CMK (cell line): ENCODE measurements around the gene FCAMR.

Source experiments
- DNase-seq: peaks from one replicate; pipeline ENCODE4 v3.0.0-alpha.2; 2010; ENCODE audit warnings: low read depth

FCAMR gene

DNA sequence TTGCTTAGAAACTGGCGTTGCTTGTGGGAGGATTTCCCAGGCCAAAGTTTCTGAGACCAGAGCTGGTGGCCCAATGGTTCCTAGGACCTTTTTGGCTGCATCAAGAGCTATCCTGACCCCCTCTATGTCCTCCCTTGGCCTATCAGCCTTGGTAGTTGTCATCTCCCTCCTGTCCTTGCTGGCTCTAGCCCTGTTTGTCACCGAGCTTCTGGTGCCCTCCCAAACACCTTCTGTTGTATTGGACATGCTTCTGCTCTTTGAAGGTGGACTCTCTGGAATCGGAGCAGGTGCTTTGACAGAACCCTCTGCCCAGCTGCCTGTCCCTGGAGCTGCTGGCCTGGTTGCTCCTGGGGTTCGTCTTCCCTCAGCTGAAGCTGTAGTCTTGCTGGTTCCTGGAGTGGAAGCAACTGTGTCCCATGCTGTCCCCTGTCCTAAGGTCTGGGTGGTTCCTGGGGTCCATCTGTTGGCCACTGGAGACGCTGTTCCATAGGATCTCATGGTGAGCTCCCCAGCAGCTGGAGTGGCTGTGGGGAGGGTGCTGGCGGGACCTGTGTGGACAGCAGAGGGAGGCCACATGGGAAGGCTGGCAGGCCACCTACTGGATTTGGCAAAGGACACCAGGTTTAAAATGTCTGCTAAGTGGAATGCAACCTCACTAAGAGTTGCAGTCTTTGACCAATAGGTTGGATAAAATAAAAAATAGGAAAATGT, 9.4 kb downstream of the FCAMR start:
- no peak for DNase-seq

- DNase-seq: no peak
These were observed 12.1 kb downstream of the FCAMR start for GRCh38 chr1:206958144-206958543.

- DNase-seq: no peak
These were observed 12.6 kb downstream of the FCAMR start for GRCh38 chr1:206957639-206958038.

DNA sequence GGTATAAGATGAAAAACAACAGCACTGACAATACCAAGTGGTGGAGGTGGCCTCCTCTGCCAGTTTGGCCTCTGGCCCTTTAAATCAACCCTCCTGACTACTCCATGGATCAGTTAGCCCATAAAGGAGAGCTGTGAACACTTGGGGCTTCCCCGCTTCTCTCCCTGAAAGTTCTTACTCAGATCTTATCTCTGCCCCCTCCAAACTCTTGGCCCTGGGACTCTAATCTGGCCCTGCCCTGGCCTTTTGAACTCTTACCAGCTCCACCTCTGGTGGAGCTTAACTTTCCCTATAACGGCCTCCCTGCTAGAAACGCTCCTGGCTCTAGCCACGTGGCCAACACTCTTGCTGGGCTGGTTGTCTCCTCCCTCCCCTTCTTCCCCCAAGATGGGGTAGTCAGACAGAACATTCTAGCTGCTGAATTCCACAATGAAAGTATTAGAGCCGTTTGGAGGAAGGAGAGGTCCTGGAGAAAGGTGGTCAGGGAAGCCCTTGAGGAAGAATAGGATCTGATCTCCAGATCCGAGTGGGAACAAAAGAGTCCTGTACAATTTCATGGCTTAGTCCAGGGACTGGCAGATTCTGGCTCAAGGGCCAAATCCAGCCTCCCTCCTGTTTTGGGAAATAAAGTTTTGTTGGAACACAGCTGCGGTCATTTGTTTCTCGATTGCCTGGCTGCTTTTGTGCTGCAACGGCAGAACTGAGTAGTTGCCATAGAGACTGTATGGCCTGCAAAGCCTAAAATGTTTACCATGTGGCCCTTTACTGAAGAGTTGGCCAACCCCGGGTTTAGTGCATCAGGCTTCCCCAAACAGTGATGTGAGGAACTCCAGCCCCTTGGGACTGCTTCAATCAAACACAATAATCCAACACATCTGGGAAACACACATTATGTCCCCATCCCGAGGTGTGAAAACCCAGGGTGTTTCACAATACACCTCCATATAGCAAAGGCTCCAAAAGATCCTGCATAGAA, 14.5 kb downstream of the FCAMR start:
- DNase-seq: no peak

DNA sequence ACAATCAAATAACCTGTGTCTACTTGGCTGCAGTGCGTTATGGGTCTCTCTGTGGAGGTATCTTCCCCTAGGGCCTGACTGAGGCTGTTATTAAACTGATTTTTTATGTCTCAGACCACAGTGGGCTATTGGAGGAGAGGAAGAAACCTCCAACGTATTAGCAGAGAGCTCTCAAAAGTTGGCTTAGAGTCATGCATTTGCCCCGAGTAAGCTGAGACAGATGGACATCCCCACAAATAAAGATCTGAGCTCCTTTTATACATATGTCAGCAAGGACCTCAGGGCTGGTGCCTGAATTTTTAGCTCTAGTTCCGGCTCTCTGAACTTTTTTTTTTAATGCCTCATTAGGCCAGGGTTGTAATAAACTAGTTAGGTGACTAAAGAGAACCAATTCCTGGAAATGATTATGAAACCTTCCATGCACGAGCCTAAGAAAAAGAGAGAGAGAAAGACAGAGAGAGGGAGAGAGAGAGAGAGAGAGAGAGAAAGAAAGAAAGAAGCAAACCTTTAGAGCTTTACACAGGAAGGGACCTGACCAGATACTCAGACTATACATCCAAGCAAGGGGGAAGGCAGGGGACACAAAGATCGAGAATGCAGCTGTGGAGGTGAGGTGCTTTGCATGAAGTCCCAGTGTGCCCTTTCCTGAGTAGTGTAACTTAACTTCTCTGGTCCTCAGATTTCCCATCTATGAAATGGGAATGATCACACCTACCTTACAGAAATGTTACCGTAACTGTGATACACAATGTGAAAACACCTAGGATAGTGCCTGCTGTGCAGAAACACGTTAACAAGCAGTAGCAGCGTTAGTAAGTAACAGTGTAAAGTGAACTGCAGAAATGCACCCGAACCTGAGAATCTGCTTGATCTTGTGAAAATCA, 15.6 kb downstream of the FCAMR start:
- DNase-seq: no peak

GRCh38 chr1:206953626-206954025, 16.6 kb downstream of the FCAMR start:
- no peak for DNase-seq

DNA sequence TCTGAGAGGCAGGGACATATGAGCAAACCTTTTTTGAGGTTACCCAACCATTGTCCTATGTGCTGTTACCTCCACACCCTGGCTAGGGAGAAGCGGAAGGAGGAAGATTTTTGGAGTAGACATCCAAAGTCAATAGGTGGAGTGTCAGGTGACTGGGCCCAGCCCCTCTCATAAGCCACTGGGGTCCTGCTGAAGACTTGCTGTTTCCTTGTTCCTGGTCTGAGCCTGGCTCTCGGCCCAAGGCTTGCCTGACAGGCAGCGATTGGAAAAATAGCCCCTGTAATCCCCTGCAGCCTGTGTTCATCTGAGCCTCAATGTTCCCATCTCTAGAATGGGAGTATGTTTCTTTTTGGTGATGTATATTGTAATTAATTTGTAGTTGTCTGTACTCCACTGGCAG, 17.1 kb downstream of the FCAMR start:
- DNase-seq: no peak

- no peak for DNase-seq
These were observed 18.1 kb downstream of the FCAMR start for GRCh38 chr1:206952171-206952570.

DNA sequence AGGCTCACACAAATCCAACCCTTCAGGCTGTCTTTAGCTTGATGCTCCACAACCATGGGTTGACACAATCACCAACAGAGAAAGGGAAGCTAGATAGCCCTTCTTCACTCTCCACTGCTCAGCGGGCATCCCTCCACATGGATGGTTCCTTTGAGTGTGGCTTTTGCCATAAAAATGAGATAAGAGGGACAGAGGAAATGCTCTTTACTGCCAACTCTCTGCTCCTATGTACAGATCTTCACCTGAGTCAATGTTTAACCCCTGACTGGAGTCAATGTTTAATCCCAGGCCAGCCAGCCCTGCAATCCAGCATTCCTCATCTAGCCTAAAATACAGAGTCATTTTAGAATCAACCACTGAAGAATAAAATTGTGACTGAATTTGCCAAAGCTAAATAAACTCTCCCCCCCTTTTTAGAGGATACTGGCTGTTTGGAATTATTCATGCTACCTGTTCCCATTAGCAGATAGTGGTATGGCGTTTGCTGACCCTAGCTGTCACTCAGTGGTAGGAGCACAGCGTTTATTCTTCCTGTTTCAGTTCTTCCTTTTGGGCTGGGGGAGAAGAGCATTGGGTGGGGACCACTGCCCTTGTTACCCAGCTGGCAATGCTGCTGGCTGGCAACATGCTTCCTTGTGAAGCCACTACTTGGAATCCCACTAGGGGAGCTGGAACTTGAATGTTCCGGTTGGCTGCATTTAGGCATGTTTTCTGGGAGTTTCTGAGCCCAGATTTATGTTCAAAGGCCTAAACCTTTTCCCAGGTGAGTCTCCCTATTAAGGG, 18.8 kb downstream of the FCAMR start:
- no peak for DNase-seq

GRCh38 chr1:206949641-206950040, 20.6 kb downstream of the FCAMR start:
- no peak for DNase-seq

DNA sequence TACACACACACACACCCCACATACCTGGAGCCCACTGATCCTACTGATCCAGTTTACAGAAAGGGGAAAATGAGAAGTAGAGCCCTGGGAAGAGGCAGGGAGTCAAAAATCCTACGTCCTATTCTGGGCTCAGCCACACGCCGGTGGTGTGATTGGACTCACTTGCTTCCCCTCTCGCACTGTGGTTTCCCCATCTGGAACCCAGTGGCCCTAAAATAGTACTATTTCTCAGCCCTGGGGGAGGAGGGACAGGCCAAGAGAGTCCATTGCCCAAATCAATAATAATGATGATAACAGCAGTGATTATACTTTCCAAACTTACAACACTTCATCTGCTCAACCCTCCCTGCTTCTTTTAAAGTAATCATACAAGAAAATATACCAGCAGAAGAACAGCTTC, 21.1 kb downstream of the FCAMR start:
- no peak for DNase-seq

- no peak for DNase-seq
These were observed 23.0 kb downstream of the FCAMR start for GRCh38 chr1:206947255-206947654.

GRCh38 chr1:206946261-206946660, 24.0 kb downstream of the FCAMR start, which contains the start of gene PIGR:
TSS of gene PIGR (minus strand) at chr1:206946466. CDS start at chr1:206940531, 5,935 bp downstream.
- DNase-seq: no peak

DNA sequence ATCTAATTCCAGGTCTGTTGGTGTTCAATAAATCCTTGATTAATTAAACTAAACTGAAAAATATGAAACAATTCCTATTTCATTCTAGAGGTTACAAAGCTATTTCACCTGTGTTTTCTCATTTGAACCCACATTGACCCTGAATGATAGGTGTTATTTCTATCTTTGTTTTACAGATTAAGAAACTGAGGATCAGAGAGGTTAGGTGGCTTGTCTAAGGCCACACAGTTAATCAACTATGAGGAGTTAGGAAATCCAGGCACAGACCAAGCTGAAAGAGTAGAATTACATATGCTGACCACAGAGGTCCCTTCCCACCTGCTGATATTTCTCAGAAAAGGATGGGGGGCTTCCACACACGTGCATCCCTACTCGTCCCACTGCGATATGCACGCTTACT, 24.5 kb downstream of the FCAMR start:
- no peak for DNase-seq

DNA sequence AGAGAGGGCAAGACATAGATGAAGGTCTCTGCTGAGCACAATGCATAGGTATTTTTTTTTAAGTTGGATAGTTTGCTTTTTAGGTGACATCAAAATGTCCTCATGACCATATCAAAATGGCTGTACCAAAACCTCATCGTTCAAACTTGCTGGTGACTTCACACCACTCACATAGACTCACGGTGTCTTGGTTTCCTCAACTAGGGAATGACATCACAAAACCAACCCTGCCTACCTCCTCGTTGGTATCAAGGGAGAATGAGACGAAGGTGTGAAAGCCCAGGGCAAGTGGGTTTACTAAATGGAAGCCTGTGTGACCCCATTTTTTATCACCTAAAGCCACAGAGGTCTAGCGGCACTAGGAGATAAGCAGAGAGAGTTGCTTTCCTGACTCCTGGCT, 25.6 kb downstream of the FCAMR start:
- DNase-seq: no peak

- no peak for DNase-seq
These were observed 28.4 kb downstream of the FCAMR start for GRCh38 chr1:206941766-206942418.

GRCh38 chr1:206940588-206940936, 29.7 kb downstream of the FCAMR start:
- no peak for DNase-seq

DNA sequence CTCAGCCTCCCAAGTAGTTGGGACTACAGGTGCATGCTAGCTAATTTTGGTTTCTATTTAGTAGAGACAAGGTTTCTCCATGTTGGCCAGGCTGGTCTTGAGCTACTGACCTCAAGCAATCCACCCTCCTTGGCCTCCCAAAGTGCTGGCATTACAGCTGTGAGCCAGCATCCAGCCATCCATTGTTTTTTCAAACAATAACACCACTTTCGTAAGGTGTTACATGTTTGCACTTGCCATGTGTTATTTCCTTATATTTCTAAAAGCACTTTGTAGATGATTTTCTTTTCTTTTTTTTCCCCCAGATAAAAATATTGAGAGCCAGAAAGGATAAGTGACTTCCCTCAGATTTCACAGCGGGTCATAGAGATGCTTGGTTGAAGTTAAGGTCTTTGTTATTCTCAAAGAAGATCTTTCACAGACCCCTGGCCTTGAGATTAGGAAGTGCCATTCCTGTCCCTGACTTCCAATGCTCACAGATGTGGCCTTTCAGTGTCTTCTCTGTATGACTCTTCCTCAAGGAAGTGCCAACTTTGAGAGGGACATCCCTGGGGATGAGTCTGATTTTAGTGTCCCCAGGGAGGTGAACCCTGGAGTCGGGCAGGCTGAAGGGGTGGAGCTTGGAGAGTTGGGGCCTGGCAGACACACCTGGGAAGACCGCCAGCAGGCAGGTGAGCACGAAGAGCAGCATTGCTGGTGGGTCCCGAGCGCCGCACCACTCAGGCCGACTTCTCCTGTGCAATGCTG, 30.2 kb downstream of the FCAMR start:
- DNase-seq: no peak

DNA sequence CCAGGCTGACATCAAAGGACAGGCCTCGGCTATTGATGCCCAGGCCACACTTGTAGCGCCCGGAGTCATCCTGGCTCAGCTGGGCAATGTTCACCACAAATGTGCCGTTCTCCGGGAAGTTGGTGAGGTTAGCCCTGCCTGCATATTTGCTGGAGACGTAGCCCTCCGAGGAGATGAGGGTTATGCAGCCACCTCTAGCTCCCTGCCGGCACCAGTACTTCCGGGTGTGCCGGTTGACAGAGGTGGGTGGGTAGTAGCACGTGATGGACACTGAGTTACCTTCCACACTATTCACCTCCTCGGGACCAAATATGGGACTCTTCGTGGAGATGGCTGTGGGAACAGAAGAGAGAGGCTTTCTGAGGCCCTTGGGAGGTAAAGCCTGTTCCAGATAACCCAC, 31.1 kb downstream of the FCAMR start:
- DNase-seq: no peak

- peak; percentile 49 for DNase-seq
These were observed 32.8 kb downstream of the FCAMR start for GRCh38 chr1:206937425-206937824.
